Astrocyte (in vitro differentiated cells and primary cell): ENCODE measurements around the gene VPS35. TPM values are rescaled to one million over a fixed set of nuclear protein-coding genes. Genes with fewer than 3 reads are reported as not detected.

Experiments
- DNase-seq: peaks from one replicate; pipeline ENCODE4 v3.0.0-alpha.2; 2010; ENCODE audit warnings: low read depth
- FAIRE-seq: peaks from 2 replicates; lab custom pipeline; 2011; peaks lifted over from hg19 to GRCh38; lab: Jason Lieb, UNC
- H2AFZ ChIP-seq: 2 replicates; pipeline ENCODE4 v1.6.0; 2012; ENCODE audit warnings: low read depth, low read length, inconsistent platforms
- H3K27ac ChIP-seq: 2 replicates; pipeline ENCODE4 v1.5.1; 2011; ENCODE audit warnings: low read depth, low read length, inconsistent platforms
- H3K27me3 ChIP-seq: 2 replicates; pipeline ENCODE4 v1.6.0; 2011; ENCODE audit warnings: low read length, inconsistent platforms; ENCODE audit not compliant: insufficient read depth
- H3K36me3 ChIP-seq: 2 replicates; pipeline ENCODE4 v1.5.1; 2011; ENCODE audit warnings: low read length, inconsistent platforms; ENCODE audit not compliant: insufficient read depth
- H3K4me1 ChIP-seq: 2 replicates; pipeline ENCODE4 v1.5.1; 2011; ENCODE audit warnings: low read length, inconsistent platforms; ENCODE audit not compliant: insufficient read depth
- H3K4me2 ChIP-seq: 2 replicates; pipeline ENCODE4 v1.6.0; 2012; ENCODE audit warnings: low read length, inconsistent platforms
- H3K4me3 ChIP-seq: 2 replicates; pipeline ENCODE4 v1.5.1; 2011; ENCODE audit warnings: low read depth, mild to moderate bottlenecking, low read length, inconsistent platforms; ENCODE audit not compliant: insufficient read depth
- H3K79me2 ChIP-seq: 2 replicates; pipeline ENCODE4 v1.6.0; 2012; ENCODE audit warnings: mild to moderate bottlenecking, low read length, inconsistent platforms; ENCODE audit not compliant: insufficient read depth
- H3K9ac ChIP-seq: 2 replicates; pipeline ENCODE4 v1.6.0; 2012; ENCODE audit warnings: mild to moderate bottlenecking, low read length, inconsistent platforms
- H3K9me3 ChIP-seq: 2 replicates; pipeline ENCODE4 v1.5.1; 2012; ENCODE audit warnings: low read depth, mild to moderate bottlenecking, low read length, inconsistent platforms; ENCODE audit not compliant: insufficient read depth
- H4K20me1 ChIP-seq: 2 replicates; pipeline ENCODE4 v1.6.0; 2012; ENCODE audit warnings: low read length, inconsistent platforms; ENCODE audit not compliant: insufficient read depth
- H3K27ac Mint-ChIP-seq: one replicate; pipeline ENCODE4 v1.8.0; 2021; ENCODE audit warnings: mild to moderate bottlenecking, mixed read lengths; ENCODE audit not compliant: unreplicated experiment
- H3K27me3 Mint-ChIP-seq: one replicate; pipeline ENCODE4 v1.8.0; 2021; ENCODE audit warnings: low read depth, mixed read lengths; ENCODE audit not compliant: unreplicated experiment
- H3K36me3 Mint-ChIP-seq: one replicate; pipeline ENCODE4 v1.8.0; 2021; ENCODE audit warnings: low read depth, mixed read lengths; ENCODE audit not compliant: unreplicated experiment
- H3K4me1 Mint-ChIP-seq: one replicate; pipeline ENCODE4 v1.8.0; 2021; ENCODE audit warnings: low read depth, mixed read lengths; ENCODE audit not compliant: unreplicated experiment
- H3K4me3 Mint-ChIP-seq: one replicate; pipeline ENCODE4 v1.8.0; 2021; ENCODE audit warnings: mild to moderate bottlenecking, moderate library complexity, mixed read lengths; ENCODE audit not compliant: unreplicated experiment
- H3K9me3 Mint-ChIP-seq: one replicate; pipeline ENCODE4 v1.8.0; 2021; ENCODE audit warnings: mild to moderate bottlenecking, mixed read lengths; ENCODE audit not compliant: unreplicated experiment
- EZH2 ChIP-seq: IDR thresholded peaks from 2 replicates; pipeline ENCODE4 v1.6.1; 2012; ENCODE audit warnings: mild to moderate bottlenecking, low read length, inconsistent platforms; ENCODE audit not compliant: insufficient read depth
- total RNA-seq: library from RNA; stranded (reverse); gene quantifications from 2 replicates; pipeline ENCODE4 v1.2.1, GENCODE V29; 2021
- TF ChIP-seq, protein P1 (sequence below): IDR thresholded peaks from 2 replicates; pipeline ENCODE4 v1.5.1; 2011; ENCODE audit warnings: low read depth, mild to moderate bottlenecking, inconsistent platforms, low read length, moderate library complexity; ENCODE audit not compliant: insufficient read depth

VPS35 gene
- total RNA-seq, 1 donor from 2014 or later, result 135 TPM

GRCh38 chr16:46733319-46733830 is 44.4 kb upstream of the VPS35 start:
- Histone ChIP-seq H2AFZ (no peak overlapping the region), H4K20me1 (no peaks in the 10 kb centered on the region), H3K27me3 (no peaks in the 10 kb centered on the region), H3K9ac (no peak overlapping the region), H3K9me3 (no peaks in the 10 kb centered on the region), H3K4me1 (no peaks in the 10 kb centered on the region), H3K4me3 (no peak overlapping the region), H3K79me2 (no peaks in the 10 kb centered on the region), H3K4me2 (no peak overlapping the region), H3K27ac (no peak overlapping the region), H3K36me3 (no peaks in the 10 kb centered on the region)
- peaks cover 17% of the 10 kb centered on the region for H3K27me3 Mint-ChIP-seq
- TF ChIP-seq, protein P1, sequence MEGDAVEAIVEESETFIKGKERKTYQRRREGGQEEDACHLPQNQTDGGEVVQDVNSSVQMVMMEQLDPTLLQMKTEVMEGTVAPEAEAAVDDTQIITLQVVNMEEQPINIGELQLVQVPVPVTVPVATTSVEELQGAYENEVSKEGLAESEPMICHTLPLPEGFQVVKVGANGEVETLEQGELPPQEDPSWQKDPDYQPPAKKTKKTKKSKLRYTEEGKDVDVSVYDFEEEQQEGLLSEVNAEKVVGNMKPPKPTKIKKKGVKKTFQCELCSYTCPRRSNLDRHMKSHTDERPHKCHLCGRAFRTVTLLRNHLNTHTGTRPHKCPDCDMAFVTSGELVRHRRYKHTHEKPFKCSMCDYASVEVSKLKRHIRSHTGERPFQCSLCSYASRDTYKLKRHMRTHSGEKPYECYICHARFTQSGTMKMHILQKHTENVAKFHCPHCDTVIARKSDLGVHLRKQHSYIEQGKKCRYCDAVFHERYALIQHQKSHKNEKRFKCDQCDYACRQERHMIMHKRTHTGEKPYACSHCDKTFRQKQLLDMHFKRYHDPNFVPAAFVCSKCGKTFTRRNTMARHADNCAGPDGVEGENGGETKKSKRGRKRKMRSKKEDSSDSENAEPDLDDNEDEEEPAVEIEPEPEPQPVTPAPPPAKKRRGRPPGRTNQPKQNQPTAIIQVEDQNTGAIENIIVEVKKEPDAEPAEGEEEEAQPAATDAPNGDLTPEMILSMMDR, result no peak
- no peak for TF ChIP-seq EZH2
- DNase-seq (no peak), FAIRE-seq (no peak)
- no peak overlapping the region for H3K4me3 Mint-ChIP-seq
- H3K9me3 Mint-ChIP-seq, result no peaks in the 10 kb centered on the region
- peaks cover 2% of the 10 kb centered on the region for H3K36me3 Mint-ChIP-seq
- no peak overlapping the region for H3K27ac Mint-ChIP-seq
- peaks cover 2% of the 10 kb centered on the region for H3K4me1 Mint-ChIP-seq

DNA sequence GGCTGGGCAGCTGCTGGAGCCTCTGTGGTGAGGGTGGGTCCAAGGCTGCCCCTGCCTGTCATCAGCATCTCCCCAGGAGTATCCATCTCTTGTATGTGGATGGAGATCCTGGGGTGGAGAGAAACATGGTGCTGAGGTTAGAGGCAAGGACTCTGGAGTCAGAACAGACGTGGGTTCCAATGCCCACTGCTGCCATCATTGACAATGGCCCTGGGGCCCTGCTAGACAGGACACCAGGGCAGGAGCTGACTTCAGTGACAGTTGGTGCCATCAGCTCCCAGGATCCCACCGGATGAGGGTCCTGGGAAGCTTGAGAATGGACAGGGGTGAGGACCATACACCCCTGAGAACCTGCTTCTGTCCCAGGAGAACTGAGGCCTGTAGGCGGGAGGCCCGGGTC is 43.6 kb upstream of the VPS35 start:
- H3K79me2 ChIP-seq, result no peaks in the 10 kb centered on the region
- H3K27ac ChIP-seq, result no peak overlapping the region
- no peaks in the 10 kb centered on the region for H3K9me3 ChIP-seq
- no peaks in the 10 kb centered on the region for H3K9me3 Mint-ChIP-seq
- H4K20me1 ChIP-seq, result no peaks in the 10 kb centered on the region
- DNase-seq (no peak), FAIRE-seq (no peak)
- no peak overlapping the region for H3K27ac Mint-ChIP-seq
- H3K4me2 ChIP-seq, result no peak overlapping the region
- no peak overlapping the region for H3K9ac ChIP-seq
- no peak overlapping the region for H2AFZ ChIP-seq
- peaks cover 2% of the 10 kb centered on the region for H3K4me1 Mint-ChIP-seq
- H3K27me3 ChIP-seq, result no peaks in the 10 kb centered on the region
- H3K4me1 ChIP-seq, result no peaks in the 10 kb centered on the region
- H3K4me3 ChIP-seq, result no peak overlapping the region
- H3K36me3 Mint-ChIP-seq, result peaks cover 2% of the 10 kb centered on the region
- H3K4me3 Mint-ChIP-seq, result no peak overlapping the region
- H3K27me3 Mint-ChIP-seq, result peaks cover 17% of the 10 kb centered on the region
- TF ChIP-seq, protein P1, result no peak
- no peak for TF ChIP-seq EZH2
- no peaks in the 10 kb centered on the region for H3K36me3 ChIP-seq

GRCh38 chr16:46731691-46732555 is 42.9 kb upstream of the VPS35 start:
- H3K9me3 Mint-ChIP-seq, result no peaks in the 10 kb centered on the region
- Histone ChIP-seq H3K27me3 (no peaks in the 10 kb centered on the region), H2AFZ (no peak overlapping the region), H4K20me1 (no peaks in the 10 kb centered on the region), H3K4me1 (no peaks in the 10 kb centered on the region), H3K9me3 (no peaks in the 10 kb centered on the region), H3K4me2 (no peak overlapping the region), H3K4me3 (no peak overlapping the region), H3K27ac (no peak overlapping the region), H3K36me3 (no peaks in the 10 kb centered on the region), H3K79me2 (no peaks in the 10 kb centered on the region), H3K9ac (no peak overlapping the region)
- TF ChIP-seq, protein P1, result no peak
- TF ChIP-seq EZH2, result no peak
- no peak overlapping the region for H3K27ac Mint-ChIP-seq
- peaks cover 17% of the 10 kb centered on the region for H3K27me3 Mint-ChIP-seq
- H3K4me3 Mint-ChIP-seq, result no peak overlapping the region
- H3K36me3 Mint-ChIP-seq, result peaks cover 2% of the 10 kb centered on the region
- FAIRE-seq (no peak), DNase-seq (no peak)
- peaks cover 4% of the 10 kb centered on the region for H3K4me1 Mint-ChIP-seq
